GM19452 (cell line): ENCODE data around the gene ST6GALNAC5.
"Not testable (repeated sequence)": the region's sequence is repeated elsewhere in the genome, so short reads cannot be mapped to it uniquely, and the experiment has no call there.

ENCODE experiments used
- ATAC-seq: cut with Tn5 transposase; IDR thresholded peaks from one replicate; pipeline ENCODE4 v1.9.1; 2021; ENCODE audit not compliant: unreplicated experiment

ST6GALNAC5 gene

GRCh38 chr1:76867342-76868130 lies at the start of gene ST6GALNAC5:
TSS of gene ST6GALNAC5 (plus strand) at chr1:76867480.
- ATAC-seq = no peak

GRCh38 chr1:76820028-76820427 lies 47.3 kb upstream of the ST6GALNAC5 start:
- ATAC-seq = no peak

GRCh38 chr1:76822961-76823360 lies 44.3 kb upstream of the ST6GALNAC5 start:
- not testable (repeated sequence) for ATAC-seq

- ATAC-seq = no peak
Observed at GRCh38 chr1:76824106-76824505, 43.2 kb upstream of the ST6GALNAC5 start.

- no peak for ATAC-seq
Observed at GRCh38 chr1:76826072-76826845, 41.0 kb upstream of the ST6GALNAC5 start.

- ATAC-seq = no peak
Observed at GRCh38 chr1:76827066-76827465, 40.2 kb upstream of the ST6GALNAC5 start.

GRCh38 chr1:76830373-76830772 lies 36.9 kb upstream of the ST6GALNAC5 start:
- peak; percentile 81 for ATAC-seq

- no peak for ATAC-seq
Observed at GRCh38 chr1:76832521-76832920, 34.8 kb upstream of the ST6GALNAC5 start.

- no peak for ATAC-seq
Observed at GRCh38 chr1:76833151-76833550, 34.1 kb upstream of the ST6GALNAC5 start.

GRCh38 chr1:76833856-76834255 lies 33.4 kb upstream of the ST6GALNAC5 start:
- ATAC-seq = no peak

GRCh38 chr1:76835203-76835602 lies 32.1 kb upstream of the ST6GALNAC5 start:
- ATAC-seq = no peak

- no peak for ATAC-seq
Observed at GRCh38 chr1:76840278-76840677, 27.0 kb upstream of the ST6GALNAC5 start.

GRCh38 chr1:76841460-76841859 lies 25.8 kb upstream of the ST6GALNAC5 start:
- ATAC-seq = no peak

GRCh38 chr1:76843821-76844464 lies 23.3 kb upstream of the ST6GALNAC5 start:
- no peak for ATAC-seq

GRCh38 chr1:76854255-76854654 lies 13.0 kb upstream of the ST6GALNAC5 start:
- ATAC-seq = no peak

- ATAC-seq = no peak
Observed at GRCh38 chr1:76856104-76856503, 11.2 kb upstream of the ST6GALNAC5 start.

GRCh38 chr1:76857138-76857537 lies 10.1 kb upstream of the ST6GALNAC5 start:
- no peak for ATAC-seq

GRCh38 chr1:76857973-76858372 lies 9.3 kb upstream of the ST6GALNAC5 start:
- ATAC-seq = no peak

- no peak for ATAC-seq
Observed at GRCh38 chr1:76861149-76861548, 6.1 kb upstream of the ST6GALNAC5 start.

- no peak for ATAC-seq
Observed at GRCh38 chr1:76862447-76862846, 4.8 kb upstream of the ST6GALNAC5 start.

- ATAC-seq = no peak
Observed at GRCh38 chr1:76864383-76864782, 2.9 kb upstream of the ST6GALNAC5 start.
